Peyer's patch (tissue), 4 donors: ENCODE data around the gene WDR46.

Experiments
- CTCF ChIP-seq, 6 experiments: fragments of 450-650 bp in 4 of 6; fragments of 200-600 bp in 2 of 6; sonication (generic) in 1 of 6; IDR thresholded peaks; one replicate each; pipeline ENCODE4 v1.5.1; 2017 to 2019; ENCODE audit warnings: antibody characterized with exemption in 6 of 6, mild to moderate bottlenecking in 3 of 6, moderate library complexity in 1 of 6
- POLR2A ChIP-seq, 2 donors: fragments of 450-650 bp; IDR thresholded peaks; one replicate each; pipeline ENCODE4 v1.5.1; 2017; ENCODE audit warnings: antibody characterized with exemption in 2 of 2, mild to moderate bottlenecking in 2 of 2, moderate library complexity in 2 of 2

- TF ChIP-seq CTCF (IDR thresholded peaks at IDR 0.05) (no peak), POLR2A (IDR thresholded peaks at IDR 0.05) (no peak)
These were observed 708 bp downstream of the WDR46 start for GRCh38 chr6:33288141-33288920.
